GM23338 (cell line): ENCODE measurements around the gene FLNB. TPM values are rescaled to one million over a fixed set of nuclear protein-coding genes. Genes with fewer than 3 reads are reported as not detected.

Experiments
- ATAC-seq: fragments of 200-7000 bp; cut with Tn5 transposase; 3 replicates; pipeline ENCODE4 v1.9.1; 2020
- DNase-seq: peaks from one replicate; pipeline ENCODE4 v3.0.0-alpha.2; 2015; ENCODE audit warnings: low spot score
- H2AFZ ChIP-seq: fragments of 200-600 bp; sonication (generic); 2 replicates; pipeline ENCODE4 v1.8.0; 2016; ENCODE audit warnings: antibody characterized with exemption, mild to moderate bottlenecking, moderate library complexity
- H3F3A ChIP-seq: fragments of 200-600 bp; sonication (generic); replicated peaks from 2 replicates; pipeline ENCODE4 v1.8.0; 2017; ENCODE audit warnings: antibody characterized with exemption, mixed run types, low read depth
- H3K27ac ChIP-seq: fragments of 200-600 bp; sonication (generic); 2 replicates; pipeline ENCODE4 v1.6.1; 2016; ENCODE audit warnings: low read depth
- H3K27me3 ChIP-seq: fragments of 200-600 bp; sonication (generic); 2 replicates; pipeline ENCODE4 v1.8.0; 2016; ENCODE audit warnings: mild to moderate bottlenecking, mixed run types, moderate library complexity; ENCODE audit not compliant: insufficient read depth
- H3K36me3 ChIP-seq: fragments of 200-600 bp; sonication (generic); 2 replicates; pipeline ENCODE4 v1.8.0; 2016; ENCODE audit warnings: mild to moderate bottlenecking; ENCODE audit not compliant: insufficient read depth
- H3K4me1 ChIP-seq: fragments of 200-600 bp; sonication (generic); 2 replicates; pipeline ENCODE4 v1.8.0; 2016; ENCODE audit warnings: mild to moderate bottlenecking, moderate library complexity; ENCODE audit not compliant: insufficient read depth
- H3K4me2 ChIP-seq: fragments of 200-600 bp; sonication (generic); 2 replicates; pipeline ENCODE4 v1.7.1; 2017; ENCODE audit warnings: mixed run types
- H3K4me3 ChIP-seq: fragments of 200-600 bp; sonication (generic); 2 replicates; pipeline ENCODE4 v1.6.1; 2016; ENCODE audit warnings: mixed run types
- H3K79me2 ChIP-seq: fragments of 200-600 bp; sonication (generic); replicated peaks from 2 replicates; pipeline ENCODE4 v1.8.0; 2017; ENCODE audit warnings: mild to moderate bottlenecking; ENCODE audit not compliant: insufficient read depth
- H3K9me2 ChIP-seq: fragments of 200-600 bp; sonication (generic); 2 replicates; pipeline ENCODE4 v1.8.0; 2017; ENCODE audit not compliant: insufficient read depth
- H4K20me1 ChIP-seq: fragments of 200-600 bp; sonication (generic); replicated peaks from 2 replicates; pipeline ENCODE4 v1.8.0; 2017; ENCODE audit warnings: mild to moderate bottlenecking; ENCODE audit not compliant: insufficient read depth
- H3K27ac Mint-ChIP-seq: 2 replicates; pipeline ENCODE4 v1.8.0; 2020; ENCODE audit warnings: inconsistent platforms, mild to moderate bottlenecking, moderate library complexity, mixed read lengths
- H3K27me3 Mint-ChIP-seq: 3 replicates; pipeline ENCODE4 v1.8.0; 2022; ENCODE audit warnings: low read depth, mild to moderate bottlenecking, moderate library complexity, mixed read lengths, inconsistent platforms; ENCODE audit not compliant: insufficient read depth, poor library complexity
- H3K36me3 Mint-ChIP-seq: 3 replicates; pipeline ENCODE4 v1.8.0; 2021; ENCODE audit warnings: low read depth, mild to moderate bottlenecking, inconsistent platforms, moderate library complexity, mixed read lengths
- H3K4me1 Mint-ChIP-seq: 3 replicates; pipeline ENCODE4 v1.8.0; 2020; ENCODE audit warnings: mild to moderate bottlenecking, inconsistent platforms, mixed read lengths
- H3K4me3 Mint-ChIP-seq: 3 replicates; pipeline ENCODE4 v1.8.0; 2021; ENCODE audit warnings: moderate library complexity, mild to moderate bottlenecking, inconsistent platforms, mixed read lengths
- H3K9me3 Mint-ChIP-seq: 3 replicates; pipeline ENCODE4 v1.8.0; 2020; ENCODE audit warnings: moderate library complexity, mild to moderate bottlenecking, inconsistent platforms, mixed read lengths
- CREB1 ChIP-seq: fragments of 250-450 bp; sonication (Bioruptor Pico); IDR thresholded peaks from 2 replicates; pipeline ENCODE4 v1.5.0; 2020; ENCODE audit warnings: low read depth, mild to moderate bottlenecking, moderate library complexity
- CTCF ChIP-seq, 2 experiments: fragments of 200-600 bp in 1 of 2; sonication (generic) in 1 of 2; conservative IDR thresholded peaks; 2 replicates each; pipeline versions ENCODE4 v1.5.1 to v1.6.1; 2016 to 2017; ENCODE audit warnings: antibody characterized with exemption in 2 of 2, low read depth in 2 of 2, mild to moderate bottlenecking in 2 of 2, moderate library complexity in 1 of 2
- ETS1 ChIP-seq: IDR thresholded peaks from 2 replicates; pipeline ENCODE4 v1.6.1; 2016; ENCODE audit warnings: antibody characterized with exemption
- EZH2 ChIP-seq: fragments of 200-600 bp; sonication (generic); IDR thresholded peaks from one replicate; pipeline ENCODE4 v1.8.0; 2017; ENCODE audit warnings: antibody characterized with exemption, mild to moderate bottlenecking, low read depth; ENCODE audit not compliant: unreplicated experiment
- EZH2phosphoT487 ChIP-seq: fragments of 200-600 bp; sonication (generic); IDR thresholded peaks from one replicate; pipeline ENCODE4 v1.8.1; 2018; ENCODE audit warnings: antibody characterized with exemption; ENCODE audit not compliant: unreplicated experiment
- JUNB ChIP-seq: IDR thresholded peaks from one replicate; pipeline ENCODE4 v1.6.1; 2016; ENCODE audit warnings: antibody characterized with exemption; ENCODE audit not compliant: unreplicated experiment
- NANOG ChIP-seq: IDR thresholded peaks from 2 replicates; pipeline ENCODE4 v1.6.1; 2016; ENCODE audit warnings: antibody characterized with exemption, borderline replicate concordance
- POLR2AphosphoS5 ChIP-seq: IDR thresholded peaks from 2 replicates; pipeline ENCODE4 v1.6.1; 2016; ENCODE audit warnings: antibody characterized with exemption, low read depth
- REST ChIP-seq: IDR thresholded peaks from one replicate; pipeline ENCODE4 v1.6.1; 2018; ENCODE audit warnings: antibody characterized with exemption; ENCODE audit not compliant: unreplicated experiment
- STAT1 ChIP-seq: IDR thresholded peaks from one replicate; pipeline ENCODE4 v1.6.1; 2016; ENCODE audit warnings: antibody characterized with exemption; ENCODE audit not compliant: unreplicated experiment
- ZNF114 ChIP-seq: fragments of 250-450 bp; sonication (Bioruptor Pico); IDR thresholded peaks from 2 replicates; pipeline ENCODE4 v1.5.0; 2020; ENCODE audit warnings: mild to moderate bottlenecking, moderate library complexity
- ZNF331 ChIP-seq: fragments of 250-450 bp; sonication (Bioruptor Pico); IDR thresholded peaks from 2 replicates; pipeline ENCODE4 v1.5.0; 2020; ENCODE audit warnings: low read depth, mild to moderate bottlenecking, moderate library complexity
- ZNF462 ChIP-seq: fragments of 250-450 bp; sonication (Bioruptor Pico); IDR thresholded peaks from 2 replicates; pipeline ENCODE4 v1.5.0; 2020; ENCODE audit warnings: mild to moderate bottlenecking, moderate library complexity
- polyA plus RNA-seq: library from polyadenylated mRNA; unstranded; fragments of >200 nt; fragmentation: Nextera tagmentation; extraction: Ambion mirVana; gene quantifications from 2 replicates; pipeline ENCODE4 v1.2.1, GENCODE V29; 2016
- total RNA-seq: library from RNA; depleted of rRNA; stranded (reverse); fragments of >200 nt; shearing (Covaris generic); gene quantifications from 2 replicates; pipeline ENCODE4 v1.2.3, GENCODE V29; 2014

Gene FLNB
- total and polyA plus RNA-seq, 2 experiments from 2014 or later: 39.7 to 179 TPM

GRCh38 chr3:57980416-57980815, 27.8 kb upstream of the FLNB start:
- Histone ChIP-seq H3K36me3 (no peaks in the 10 kb centered on the region), H3K79me2 (no peaks in the 10 kb centered on the region), H3K4me1 (no peaks in the 10 kb centered on the region), H3K9me2 (no peaks in the 10 kb centered on the region), H3F3A (no peaks in the 10 kb centered on the region), H3K4me2 (no peak overlapping the region), H2AFZ (no peak overlapping the region), H4K20me1 (no peaks in the 10 kb centered on the region), H3K27ac (no peak overlapping the region), H3K4me3 (no peak overlapping the region), H3K27me3 (no peaks in the 10 kb centered on the region)
- H3K36me3 Mint-ChIP-seq: no peaks in the 10 kb centered on the region
- H3K27ac Mint-ChIP-seq: no peak overlapping the region
- H3K9me3 Mint-ChIP-seq: peaks cover 3% of the 10 kb centered on the region; the same call in 1 of the 3 replicates
- DNase-seq: no peak
- peaks cover 9% of the 10 kb centered on the region; the same call in 2 of the 3 replicates for H3K4me1 Mint-ChIP-seq
- peaks cover 1% of the 10 kb centered on the region for H3K27me3 Mint-ChIP-seq
- no peak overlapping the region for H3K4me3 Mint-ChIP-seq
- TF ChIP-seq STAT1: no peak
- TF ChIP-seq ZNF462 (CRISPR knock-in tag): no peak
- TF ChIP-seq EZH2: no peak
- no peak for TF ChIP-seq EZH2phosphoT487
- TF ChIP-seq POLR2AphosphoS5: no peak
- TF ChIP-seq NANOG: no peak
- TF ChIP-seq REST: no peak
- TF ChIP-seq ZNF114 (CRISPR knock-in tag): no peak
- no peak for TF ChIP-seq CREB1 (CRISPR knock-in tag)
- no peak for TF ChIP-seq ETS1
- TF ChIP-seq ZNF331 (CRISPR knock-in tag): no peak
- TF ChIP-seq JUNB: no peak
- TF ChIP-seq CTCF (conservative IDR thresholded peaks at IDR 0.05; ENCODE audit: low read depth in 2 of 2): no peak
- no peak for ATAC-seq
